T-helper 1 cell treated with Interleukin-12 subunit alpha and Interleukin-12 subunit beta and Interleukin-4 antibody, amounts not matched to agents 30 μg/mL and 1 μg/mL, for 36 hours (primary cell): Measurements from ENCODE around the gene WDR54.
"Not testable (repeated sequence)": the region's sequence is repeated elsewhere in the genome, so short reads cannot be mapped to it uniquely, and the experiment has no call there.

Experiments used
- H3K27ac Mint-ChIP-seq: one replicate; pipeline ENCODE4 v1.8.0; 2021; ENCODE audit warnings: mild to moderate bottlenecking, mixed read lengths
- H3K27me3 Mint-ChIP-seq: one replicate; pipeline ENCODE4 v1.8.0; 2021; ENCODE audit warnings: low read depth, mixed read lengths
- H3K36me3 Mint-ChIP-seq: one replicate; pipeline ENCODE4 v1.8.0; 2021; ENCODE audit warnings: low read depth, mixed read lengths
- H3K4me1 Mint-ChIP-seq: one replicate; pipeline ENCODE4 v1.8.0; 2021; ENCODE audit warnings: low read depth, mixed read lengths
- H3K4me3 Mint-ChIP-seq: one replicate; pipeline ENCODE4 v1.8.0; 2021; ENCODE audit warnings: mild to moderate bottlenecking, moderate library complexity, mixed read lengths
- H3K9me3 Mint-ChIP-seq: one replicate; pipeline ENCODE4 v1.8.0; 2021; ENCODE audit warnings: mixed read lengths

The WDR54 gene

GRCh38 chr2:74462054-74462785 is 40.7 kb downstream of the WDR54 start:
- Mint-ChIP-seq H3K4me1 (peaks cover 28% of the 10 kb centered on the region), H3K4me3 (no peak overlapping the region), H3K9me3 (no peaks in the 10 kb centered on the region), H3K36me3 (peaks cover 17% of the 10 kb centered on the region), H3K27ac (no peak overlapping the region), H3K27me3 (no peaks in the 10 kb centered on the region)

- H3K9me3 Mint-ChIP-seq = no peaks in the 10 kb centered on the region
- peaks cover 16% of the 10 kb centered on the region for H3K36me3 Mint-ChIP-seq
- no peaks in the 10 kb centered on the region for H3K27me3 Mint-ChIP-seq
- H3K4me3 Mint-ChIP-seq = peak overlapping the region; percentile 41
- peaks cover 27% of the 10 kb centered on the region for H3K4me1 Mint-ChIP-seq
- H3K27ac Mint-ChIP-seq = peak overlapping the region; percentile 31
Observed at GRCh38 chr2:74462786-74463105, 41.2 kb downstream of the WDR54 start.

- Mint-ChIP-seq H3K27ac (peak overlapping the region; percentile 77), H3K4me3 (peak overlapping the region; percentile 99), H3K27me3 (no peaks in the 10 kb centered on the region), H3K4me1 (peaks cover 20% of the 10 kb centered on the region), H3K36me3 (peaks cover 15% of the 10 kb centered on the region), H3K9me3 (no peaks in the 10 kb centered on the region)
Observed at GRCh38 chr2:74464406-74464805, 42.9 kb downstream of the WDR54 start.

- H3K27me3 Mint-ChIP-seq = not testable (repeated sequence)
Observed at GRCh38 chr2:74470742-74471141, 49.2 kb downstream of the WDR54 start.

GRCh38 chr2:74471332-74472065 is 50.0 kb downstream of the WDR54 start:
- no peaks in the 10 kb centered on the region for H3K27me3 Mint-ChIP-seq
- peaks cover 24% of the 10 kb centered on the region for H3K36me3 Mint-ChIP-seq
- no peaks in the 10 kb centered on the region for H3K9me3 Mint-ChIP-seq
- peak overlapping the region; percentile 98 for H3K4me3 Mint-ChIP-seq
- peaks cover 22% of the 10 kb centered on the region for H3K4me1 Mint-ChIP-seq
- H3K27ac Mint-ChIP-seq = peak overlapping the region; percentile 98

More at GRCh38 chr2:74470742-74471141, 49.2 kb downstream of the WDR54 start:
- H3K9me3 Mint-ChIP-seq = not testable (repeated sequence)
- peak overlapping the region; percentile 66 for H3K4me3 Mint-ChIP-seq
- peaks cover 25% of the 10 kb centered on the region for H3K4me1 Mint-ChIP-seq
- peaks cover 24% of the 10 kb centered on the region for H3K36me3 Mint-ChIP-seq
- H3K27ac Mint-ChIP-seq = peak overlapping the region; percentile 68

GRCh38 chr2:74472086-74472944 is 50.8 kb downstream of the WDR54 start, which contains the start of gene MRPL53:
TSS of gene MRPL53 (minus strand) at chr2:74472680. CDS start at chr2:74472660, 20 bp downstream.
- Mint-ChIP-seq H3K27ac (peak within 1 kb of the TSS; percentile 98), H3K4me3 (peak within 1 kb of the TSS; percentile 98), H3K36me3 (peaks cover 25% of the 10 kb centered on the region), H3K4me1 (peaks cover 22% of the 10 kb centered on the region), H3K27me3 (no peaks in the 10 kb centered on the region), H3K9me3 (no peaks in the 10 kb centered on the region)

- no peaks in the 10 kb centered on the region for H3K9me3 Mint-ChIP-seq
- H3K36me3 Mint-ChIP-seq = peaks cover 28% of the 10 kb centered on the region
- no peaks in the 10 kb centered on the region for H3K27me3 Mint-ChIP-seq
- H3K4me3 Mint-ChIP-seq = peak overlapping the region; percentile 98
- peaks cover 22% of the 10 kb centered on the region for H3K4me1 Mint-ChIP-seq
- peak overlapping the region; percentile 98 for H3K27ac Mint-ChIP-seq
Observed at GRCh38 chr2:74472945-74473258, 51.4 kb downstream of the WDR54 start.

GRCh38 chr2:74474481-74474880 is 53.0 kb downstream of the WDR54 start:
- H3K27ac Mint-ChIP-seq = peak overlapping the region; percentile 17
- H3K36me3 Mint-ChIP-seq = peaks cover 33% of the 10 kb centered on the region
- no peak overlapping the region for H3K4me3 Mint-ChIP-seq
- H3K27me3 Mint-ChIP-seq = no peaks in the 10 kb centered on the region
- peaks cover 27% of the 10 kb centered on the region for H3K4me1 Mint-ChIP-seq
- no peaks in the 10 kb centered on the region for H3K9me3 Mint-ChIP-seq

GRCh38 chr2:74474899-74475298 is 53.4 kb downstream of the WDR54 start:
- H3K36me3 Mint-ChIP-seq = peaks cover 34% of the 10 kb centered on the region
- peaks cover 25% of the 10 kb centered on the region for H3K4me1 Mint-ChIP-seq
- no peaks in the 10 kb centered on the region for H3K27me3 Mint-ChIP-seq
- H3K27ac Mint-ChIP-seq = peak overlapping the region; percentile 34
- no peak overlapping the region for H3K4me3 Mint-ChIP-seq
- H3K9me3 Mint-ChIP-seq = no peaks in the 10 kb centered on the region
